C4-2B (cell line): Measurements from ENCODE around the gene MTHFS.

Experiments used
- ZFX ChIP-seq: fragments of 450-650 bp; IDR thresholded peaks from 2 replicates; pipeline ENCODE4 v1.6.1; 2017
- TF ChIP-seq, protein P1 (sequence below): fragments of 450-650 bp; conservative IDR thresholded peaks from 2 replicates; pipeline ENCODE4 v1.5.1; 2017; ENCODE audit warnings: mild to moderate bottlenecking

DNA sequence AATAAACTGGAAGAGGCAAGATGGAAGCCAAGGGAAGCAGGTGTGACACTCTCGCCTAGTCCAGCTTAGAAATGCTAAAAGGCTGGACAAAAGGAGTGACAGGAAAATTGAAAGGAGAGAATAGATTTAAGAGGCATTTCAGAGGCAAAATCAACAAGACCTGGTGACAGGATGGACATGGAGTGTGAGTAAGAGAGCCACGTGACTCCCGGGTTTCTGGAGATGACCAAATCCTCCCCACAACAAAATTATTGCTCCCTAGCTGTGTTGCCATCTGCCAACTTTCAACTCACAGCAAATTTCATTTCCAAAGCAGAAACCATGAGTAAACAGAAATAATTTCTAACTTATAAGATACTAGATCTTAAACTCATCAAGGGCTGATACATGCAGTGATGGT lies 52.6 kb downstream of the MTHFS start:
- TF ChIP-seq, protein P1, sequence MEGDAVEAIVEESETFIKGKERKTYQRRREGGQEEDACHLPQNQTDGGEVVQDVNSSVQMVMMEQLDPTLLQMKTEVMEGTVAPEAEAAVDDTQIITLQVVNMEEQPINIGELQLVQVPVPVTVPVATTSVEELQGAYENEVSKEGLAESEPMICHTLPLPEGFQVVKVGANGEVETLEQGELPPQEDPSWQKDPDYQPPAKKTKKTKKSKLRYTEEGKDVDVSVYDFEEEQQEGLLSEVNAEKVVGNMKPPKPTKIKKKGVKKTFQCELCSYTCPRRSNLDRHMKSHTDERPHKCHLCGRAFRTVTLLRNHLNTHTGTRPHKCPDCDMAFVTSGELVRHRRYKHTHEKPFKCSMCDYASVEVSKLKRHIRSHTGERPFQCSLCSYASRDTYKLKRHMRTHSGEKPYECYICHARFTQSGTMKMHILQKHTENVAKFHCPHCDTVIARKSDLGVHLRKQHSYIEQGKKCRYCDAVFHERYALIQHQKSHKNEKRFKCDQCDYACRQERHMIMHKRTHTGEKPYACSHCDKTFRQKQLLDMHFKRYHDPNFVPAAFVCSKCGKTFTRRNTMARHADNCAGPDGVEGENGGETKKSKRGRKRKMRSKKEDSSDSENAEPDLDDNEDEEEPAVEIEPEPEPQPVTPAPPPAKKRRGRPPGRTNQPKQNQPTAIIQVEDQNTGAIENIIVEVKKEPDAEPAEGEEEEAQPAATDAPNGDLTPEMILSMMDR = no peak
- TF ChIP-seq ZFX = no peak
